Trophoblast cell (in vitro differentiated cells and primary cell): ENCODE results near the gene DMRT2.
A peak's percentile ranks its signal among the peaks of the same experiment; 100 is the strongest.

Source experiments
- DNase-seq, 2 donors: peaks; one replicate each; pipeline ENCODE4 v3.0.0-alpha.2; 2016
- H2AFZ ChIP-seq: 2 replicates; pipeline ENCODE4 v1.6.1; 2013; ENCODE audit warnings: low read length, moderate library complexity, mild to moderate bottlenecking; ENCODE audit not compliant: insufficient read depth, poor library complexity
- H2AK5ac ChIP-seq: 2 replicates; pipeline ENCODE4 v1.6.1; 2013; ENCODE audit warnings: mild to moderate bottlenecking, low read length
- H2BK120ac ChIP-seq: 2 replicates; pipeline ENCODE4 v1.6.1; 2013; ENCODE audit warnings: low read length, mild to moderate bottlenecking, moderate library complexity; ENCODE audit not compliant: insufficient read depth, poor library complexity
- H2BK12ac ChIP-seq: 2 replicates; pipeline ENCODE4 v1.6.1; 2013; ENCODE audit warnings: mild to moderate bottlenecking, low read length, moderate library complexity
- H2BK5ac ChIP-seq: 2 replicates; pipeline ENCODE4 v1.6.1; 2013; ENCODE audit warnings: low read length, low read depth, moderate library complexity, mild to moderate bottlenecking; ENCODE audit not compliant: poor library complexity
- H3K14ac ChIP-seq: 2 replicates; pipeline ENCODE4 v1.6.1; 2013; ENCODE audit warnings: mild to moderate bottlenecking, low read length
- H3K18ac ChIP-seq: 2 replicates; pipeline ENCODE4 v1.6.1; 2013; ENCODE audit warnings: mild to moderate bottlenecking, low read length
- H3K23ac ChIP-seq: 2 replicates; pipeline ENCODE4 v1.6.1; 2013; ENCODE audit warnings: low read length
- H3K27ac ChIP-seq: 2 replicates; pipeline ENCODE4 v1.5.1; 2013; ENCODE audit warnings: low read depth, mild to moderate bottlenecking, inconsistent platforms, low read length, moderate library complexity
- H3K27me3 ChIP-seq: 2 replicates; pipeline ENCODE4 v1.6.1; 2013; ENCODE audit warnings: inconsistent platforms, mild to moderate bottlenecking, low read length, moderate library complexity; ENCODE audit not compliant: insufficient read depth
- H3K36me3 ChIP-seq, 2 experiments: 1 replicate in 1 of 2; 2 replicates in 1 of 2; pipeline ENCODE4 v1.6.1; 2013; ENCODE audit warnings: low read length in 2 of 2, mild to moderate bottlenecking in 2 of 2, moderate library complexity in 1 of 2; ENCODE audit not compliant: insufficient read depth in 2 of 2, control insufficient read depth in 1 of 2
- H3K4ac ChIP-seq: 2 replicates; pipeline ENCODE4 v1.6.1; 2013; ENCODE audit warnings: low read depth, mild to moderate bottlenecking, low read length, moderate library complexity
- H3K4me1 ChIP-seq, 2 experiments: 1 replicate in 1 of 2; 2 replicates in 1 of 2; pipeline ENCODE4 v1.6.1; 2013; ENCODE audit warnings: low read length in 2 of 2, mild to moderate bottlenecking in 2 of 2, moderate library complexity in 1 of 2; ENCODE audit not compliant: insufficient read depth in 2 of 2, control insufficient read depth in 1 of 2
- H3K4me2 ChIP-seq: 2 replicates; pipeline ENCODE4 v1.6.1; 2013; ENCODE audit warnings: inconsistent platforms, mild to moderate bottlenecking, low read length, moderate library complexity
- H3K4me3 ChIP-seq: 2 replicates; pipeline ENCODE4 v1.5.1; 2013; ENCODE audit warnings: mild to moderate bottlenecking, low read depth, low read length, inconsistent platforms
- H3K79me1 ChIP-seq: one replicate; pipeline ENCODE4 v1.6.1; 2013; ENCODE audit warnings: low read length
- H3K79me2 ChIP-seq: 2 replicates; pipeline ENCODE4 v1.6.1; 2013; ENCODE audit warnings: low read length, mild to moderate bottlenecking; ENCODE audit not compliant: control insufficient read depth, insufficient read depth, poor library complexity
- H3K9ac ChIP-seq: 2 replicates; pipeline ENCODE4 v1.6.1; 2013; ENCODE audit warnings: mild to moderate bottlenecking, low read length
- H3K9me3 ChIP-seq: 2 replicates; pipeline ENCODE4 v1.6.1; 2013; ENCODE audit warnings: low read depth, mild to moderate bottlenecking, control low read depth, inconsistent platforms, low read length; ENCODE audit not compliant: insufficient read depth
- H4K12ac ChIP-seq: 2 replicates; pipeline ENCODE4 v1.6.1; 2013; ENCODE audit warnings: low read depth, mild to moderate bottlenecking, low read length, moderate library complexity
- H4K8ac ChIP-seq: 2 replicates; pipeline ENCODE4 v1.6.1; 2013; ENCODE audit warnings: low read depth, mild to moderate bottlenecking, low read length, moderate library complexity
- H4K91ac ChIP-seq: one replicate; pipeline ENCODE4 v1.6.1; 2013; ENCODE audit warnings: low read depth, mild to moderate bottlenecking, low read length, moderate library complexity
- WGBS: extraction: QIAGEN DNeasy Blood & Tissue Kit; methylation state at CpG from one replicate; pipeline ENCODE4 v1.1.7; 2013; ENCODE audit warnings: missing lambda C conversion rate; ENCODE audit not compliant: insufficient read length, insufficient coverage; ENCODE audit errors: extremely low coverage; 5-methylcytosine and 5-hydroxymethylcytosine counted together

Gene DMRT2

DNA sequence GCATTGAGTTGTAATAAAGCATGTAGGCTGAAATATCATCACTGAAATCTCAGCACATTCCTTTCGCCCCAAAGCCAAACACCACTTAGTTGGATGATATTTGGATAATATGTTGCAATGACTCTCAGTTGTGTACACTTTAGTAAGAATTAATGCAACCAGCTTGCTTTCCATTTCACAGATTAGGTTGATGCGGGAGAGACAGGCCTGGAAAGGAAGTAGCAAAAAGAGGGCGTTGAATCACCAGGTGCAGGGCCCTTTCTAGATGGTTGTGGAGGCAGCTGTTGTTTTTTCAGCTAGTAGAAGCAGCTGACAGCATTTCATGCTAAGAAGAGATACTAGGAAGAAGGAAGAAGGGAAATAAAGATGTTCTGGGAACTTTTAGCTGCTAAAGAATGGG lies 42.8 kb upstream of the DMRT2 start:
- Histone ChIP-seq H2BK120ac (no peak overlapping the region), H3K79me1 (no peaks in the 10 kb centered on the region), H3K4me2 (no peak overlapping the region), H3K4me1 (no peaks in the 10 kb centered on the region), H4K91ac (no peak overlapping the region), H4K12ac (no peak overlapping the region), H3K4me3 (no peak overlapping the region), H4K8ac (no peak overlapping the region), H3K9ac (no peak overlapping the region), H2AFZ (no peak overlapping the region), H3K23ac (no peak overlapping the region), H3K4ac (no peak overlapping the region), H2BK5ac (no peak overlapping the region), H3K14ac (no peak overlapping the region), H3K9me3 (no peaks in the 10 kb centered on the region), H3K36me3 (no peaks in the 10 kb centered on the region), H2BK12ac (no peak overlapping the region), H2AK5ac (no peak overlapping the region), H3K27me3 (no peaks in the 10 kb centered on the region), H3K18ac (no peak overlapping the region), H3K27ac (no peak overlapping the region), H3K79me2 (no peaks in the 10 kb centered on the region)
- no CpG with 5 or more reads among the region's 3 CpGs for WGBS
- DNase-seq, result no peak

DNA sequence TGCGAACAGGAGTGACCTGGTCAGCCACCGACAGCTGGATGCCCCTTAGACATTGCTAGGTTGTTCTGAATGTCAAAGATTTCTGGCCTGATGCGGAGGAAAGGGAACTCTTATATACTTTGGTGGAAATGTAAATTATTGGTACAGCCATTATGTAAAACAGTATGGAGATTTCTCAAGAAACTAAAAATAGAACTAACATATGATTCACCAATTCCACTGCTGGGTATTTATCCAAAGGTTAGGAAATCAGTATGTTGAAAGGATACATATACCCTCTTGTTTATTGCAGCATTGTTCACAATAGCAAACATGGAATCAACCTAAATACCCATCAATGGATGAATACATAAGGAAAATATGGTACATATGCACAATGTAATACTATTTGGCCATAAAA lies 41.9 kb upstream of the DMRT2 start:
- Histone ChIP-seq H4K12ac (no peak overlapping the region), H3K14ac (no peak overlapping the region), H3K36me3 (no peaks in the 10 kb centered on the region), H4K91ac (no peak overlapping the region), H2BK120ac (no peak overlapping the region), H3K23ac (no peak overlapping the region), H3K79me2 (no peaks in the 10 kb centered on the region), H3K79me1 (no peaks in the 10 kb centered on the region), H3K18ac (no peak overlapping the region), H4K8ac (no peak overlapping the region), H3K9me3 (no peaks in the 10 kb centered on the region), H3K9ac (no peak overlapping the region), H3K4me3 (no peak overlapping the region), H2BK12ac (no peak overlapping the region), H2AK5ac (no peak overlapping the region), H3K4ac (no peak overlapping the region), H3K27ac (no peak overlapping the region), H2AFZ (no peak overlapping the region), H2BK5ac (no peak overlapping the region), H3K27me3 (no peaks in the 10 kb centered on the region), H3K4me2 (no peak overlapping the region), H3K4me1 (no peaks in the 10 kb centered on the region)
- WGBS, result no CpG with 5 or more reads among the region's 3 CpGs
- DNase-seq, result peak in 1 of 2 donors; percentile 4

DNA sequence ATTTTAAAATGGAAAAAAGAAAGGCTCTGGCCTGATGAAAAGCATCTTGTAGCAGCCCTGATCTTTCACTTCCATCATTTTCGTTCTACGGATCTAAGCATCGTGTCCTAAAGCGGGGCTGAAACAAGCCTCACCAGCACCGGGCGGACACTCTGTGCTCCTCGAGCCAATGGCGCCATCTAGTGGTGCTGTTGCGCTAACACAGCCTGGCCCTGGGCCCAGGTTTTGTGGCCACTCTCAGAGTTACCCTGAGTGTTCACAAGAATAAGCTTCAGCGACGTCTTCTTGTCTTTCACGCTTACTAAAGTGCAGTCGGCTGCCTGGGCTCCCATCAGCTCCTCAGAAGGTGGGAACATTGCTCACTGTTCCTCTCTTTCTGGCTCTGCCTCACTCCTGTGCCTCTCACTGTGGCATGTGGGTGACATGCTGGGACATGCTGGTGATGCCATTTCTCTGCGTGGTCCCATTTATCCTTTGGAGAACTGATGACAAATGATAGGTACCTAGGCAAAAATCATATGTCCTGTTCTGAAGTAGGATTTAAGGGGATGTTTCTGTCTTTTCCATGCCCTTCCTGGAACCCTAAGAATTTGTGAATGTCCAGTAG lies 41.0 kb upstream of the DMRT2 start:
- Histone ChIP-seq H3K4me1 (no peaks in the 10 kb centered on the region), H3K79me2 (no peaks in the 10 kb centered on the region), H3K4ac (no peak overlapping the region), H3K79me1 (no peaks in the 10 kb centered on the region), H2BK120ac (no peak overlapping the region), H2BK5ac (no peak overlapping the region), H3K14ac (no peak overlapping the region), H3K36me3 (no peaks in the 10 kb centered on the region), H3K27ac (no peak overlapping the region), H2BK12ac (no peak overlapping the region), H4K91ac (no peak overlapping the region), H3K27me3 (no peaks in the 10 kb centered on the region), H3K4me3 (no peak overlapping the region), H2AK5ac (no peak overlapping the region), H2AFZ (no peak overlapping the region), H3K9me3 (no peaks in the 10 kb centered on the region), H3K4me2 (no peak overlapping the region), H4K8ac (no peak overlapping the region), H3K18ac (no peak overlapping the region), H3K9ac (no peak overlapping the region), H3K23ac (no peak overlapping the region), H4K12ac (no peak overlapping the region)
- peak; percentile 73 to 93 for DNase-seq
- no CpG with 5 or more reads among the region's 14 CpGs for WGBS

DNA sequence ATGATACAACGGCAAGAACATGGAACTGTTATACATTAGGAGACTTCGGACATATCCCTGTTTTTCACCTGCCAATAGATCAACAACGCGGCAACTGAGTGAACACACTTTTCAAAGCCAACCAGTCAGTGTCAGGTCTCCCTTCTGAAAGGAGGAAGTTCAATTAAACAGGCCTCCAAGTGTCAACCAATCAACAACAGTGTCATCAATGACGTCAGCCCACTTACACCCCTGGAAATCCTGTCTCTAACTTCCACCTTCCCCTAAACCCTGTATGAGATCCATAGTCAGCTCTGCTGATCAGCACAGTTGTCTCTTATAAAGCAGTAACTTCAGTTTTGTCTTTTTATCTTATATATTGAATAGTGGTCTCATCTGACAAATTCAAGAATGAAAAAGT lies 37.1 kb upstream of the DMRT2 start:
- Histone ChIP-seq H3K79me1 (no peaks in the 10 kb centered on the region), H2AK5ac (no peak overlapping the region), H3K4me1 (no peaks in the 10 kb centered on the region), H3K9me3 (no peaks in the 10 kb centered on the region), H3K27me3 (no peaks in the 10 kb centered on the region), H3K4me2 (no peak overlapping the region), H3K27ac (no peak overlapping the region), H3K4me3 (no peak overlapping the region), H2BK5ac (no peak overlapping the region), H2BK12ac (no peak overlapping the region), H2AFZ (no peak overlapping the region), H3K23ac (no peak overlapping the region), H3K18ac (no peak overlapping the region), H3K9ac (no peak overlapping the region), H3K79me2 (no peaks in the 10 kb centered on the region), H3K14ac (no peak overlapping the region), H3K36me3 (no peaks in the 10 kb centered on the region), H3K4ac (no peak overlapping the region), H4K12ac (no peak overlapping the region), H4K91ac (no peak overlapping the region), H2BK120ac (no peak overlapping the region), H4K8ac (no peak overlapping the region)
- DNase-seq, result no peak
- no CpG with 5 or more reads among the region's 5 CpGs for WGBS
